Stimulated activated CD4-positive, alpha-beta T cell treated with anti-CD3 and anti-CD28 coated beads, Interleukin-4, amount 100 ng/mL, for 24 hours (primary cell): ENCODE data around the gene GPSM3.
A peak's percentile ranks its signal among the peaks of the same experiment; 100 is the strongest.
"Not testable (repeated sequence)": the region's sequence is repeated elsewhere in the genome, so short reads cannot be mapped to it uniquely, and the experiment has no call there.

Experiments used
- DNase-seq: peaks from one replicate; pipeline ENCODE4 v3.0.0-alpha.2; 2020

Gene GPSM3

DNA sequence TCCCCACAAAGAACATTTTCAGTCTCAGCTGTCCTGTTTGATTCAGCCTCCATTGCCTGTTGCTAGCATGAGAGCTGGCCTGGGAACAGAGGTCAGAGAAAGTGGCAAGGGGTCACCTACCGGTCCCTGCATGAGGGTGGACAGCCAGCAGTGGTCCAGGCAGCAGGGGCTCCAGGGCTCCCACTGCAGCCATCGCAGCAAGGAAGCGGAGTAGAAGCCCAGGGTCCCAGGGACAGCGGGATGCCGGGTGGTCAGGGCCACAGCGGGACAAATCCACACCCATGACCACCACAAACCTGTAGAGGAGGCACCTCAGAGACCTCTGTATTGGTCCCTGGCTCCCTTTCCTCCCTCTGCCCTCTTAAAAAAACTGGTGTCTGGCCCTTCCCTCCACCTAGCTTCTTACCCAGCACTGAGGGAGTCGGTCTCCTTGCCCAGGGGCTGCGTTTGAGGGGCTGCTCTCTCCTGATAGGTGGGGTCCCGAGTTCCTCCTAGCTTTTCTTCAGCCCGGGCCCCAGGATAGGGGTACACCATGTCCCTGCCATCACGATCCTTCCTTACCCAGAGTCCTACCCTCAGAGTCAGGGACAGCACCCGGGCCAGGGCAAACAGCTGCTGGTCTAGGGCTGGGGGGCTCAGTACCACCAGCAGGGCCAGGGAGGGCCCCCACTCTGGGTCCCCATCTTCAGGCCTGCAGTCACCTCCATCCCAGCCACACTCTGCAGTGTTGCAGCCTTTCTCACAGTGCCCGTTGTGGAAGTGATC is 8.4 kb upstream of the GPSM3 start:
- no peak for DNase-seq

DNA sequence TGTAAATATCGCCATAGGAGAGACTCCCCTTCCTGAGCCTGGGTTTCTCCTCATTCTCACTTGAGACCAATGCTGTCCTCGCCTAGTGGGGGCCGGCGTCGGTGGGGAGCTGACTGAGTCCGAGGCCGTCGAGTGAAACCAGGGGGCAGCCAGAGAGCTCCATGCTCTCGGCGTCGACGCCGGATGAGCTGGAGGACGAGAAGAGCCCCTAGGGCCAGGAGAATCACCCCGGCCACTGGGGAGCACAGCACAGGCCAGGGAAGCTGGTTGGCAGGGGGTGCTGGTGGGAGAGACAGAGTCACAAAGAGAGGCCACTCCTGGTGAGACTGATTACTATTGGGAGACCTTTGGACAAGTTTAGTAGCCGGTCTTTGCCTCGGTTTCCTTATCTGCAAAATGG is 6.4 kb upstream of the GPSM3 start:
- DNase-seq: no peak

DNA sequence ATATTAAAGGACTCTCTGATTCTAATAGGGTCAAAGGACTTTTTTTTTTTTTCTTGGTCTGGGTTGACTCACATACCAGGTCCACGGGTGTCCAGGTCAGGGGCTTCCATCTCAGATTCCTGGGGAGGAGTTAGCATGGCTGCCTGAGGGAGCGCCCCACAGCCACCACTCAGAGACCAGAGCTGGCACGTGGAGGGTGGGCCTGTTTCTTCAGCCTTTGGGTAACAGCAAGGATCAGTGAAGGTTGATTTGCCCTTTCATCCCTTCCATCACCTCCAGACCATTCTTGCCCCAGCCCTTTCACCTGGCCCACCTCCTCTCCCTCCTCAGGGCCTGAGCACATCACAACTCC is 5.9 kb upstream of the GPSM3 start:
- DNase-seq: no peak

DNA sequence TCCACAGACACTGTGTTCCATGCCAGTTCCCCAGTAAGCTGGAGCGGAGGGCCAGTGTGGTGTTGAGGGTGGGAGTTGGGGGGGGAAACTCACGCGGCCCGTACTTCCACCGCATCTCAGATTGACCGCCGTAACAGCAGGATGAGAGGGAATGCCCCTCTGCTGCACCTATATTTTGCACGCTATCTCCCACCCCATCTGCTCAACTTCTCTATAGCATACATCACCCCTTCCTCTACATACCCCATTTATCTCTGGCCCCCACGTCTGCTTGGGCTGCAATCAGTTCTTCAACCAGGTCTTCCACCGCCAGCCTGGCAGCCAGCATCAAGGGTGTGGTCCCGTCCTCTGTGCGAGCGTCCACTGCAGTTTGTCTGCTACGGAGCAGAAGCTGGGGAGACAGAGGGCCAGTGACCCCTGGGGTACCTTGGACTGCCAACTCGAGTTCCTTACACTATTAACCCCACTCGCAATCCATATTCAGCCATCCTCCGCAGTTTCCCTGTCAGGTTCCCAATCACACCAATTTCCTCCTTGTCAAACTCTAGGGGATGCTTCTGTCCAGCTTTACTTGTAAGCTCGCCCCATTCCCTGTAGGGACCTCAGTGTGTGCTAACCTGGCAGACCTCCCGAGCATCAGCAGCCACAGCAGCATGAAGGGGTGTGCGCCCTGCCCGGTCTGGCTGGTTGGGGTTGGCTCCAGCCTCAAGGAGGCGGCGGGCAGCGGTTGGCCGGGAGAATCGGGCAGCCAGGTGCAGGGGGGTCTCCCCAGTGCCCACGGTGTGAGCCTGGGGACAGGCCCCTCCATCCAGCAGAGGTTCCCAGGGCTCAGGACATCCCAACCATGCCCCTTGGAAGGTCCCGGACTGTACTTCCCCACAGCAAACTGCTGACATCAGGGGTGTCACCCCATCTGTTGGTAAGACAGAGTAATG is 4.5 kb upstream of the GPSM3 start:
- DNase-seq: no peak

DNA sequence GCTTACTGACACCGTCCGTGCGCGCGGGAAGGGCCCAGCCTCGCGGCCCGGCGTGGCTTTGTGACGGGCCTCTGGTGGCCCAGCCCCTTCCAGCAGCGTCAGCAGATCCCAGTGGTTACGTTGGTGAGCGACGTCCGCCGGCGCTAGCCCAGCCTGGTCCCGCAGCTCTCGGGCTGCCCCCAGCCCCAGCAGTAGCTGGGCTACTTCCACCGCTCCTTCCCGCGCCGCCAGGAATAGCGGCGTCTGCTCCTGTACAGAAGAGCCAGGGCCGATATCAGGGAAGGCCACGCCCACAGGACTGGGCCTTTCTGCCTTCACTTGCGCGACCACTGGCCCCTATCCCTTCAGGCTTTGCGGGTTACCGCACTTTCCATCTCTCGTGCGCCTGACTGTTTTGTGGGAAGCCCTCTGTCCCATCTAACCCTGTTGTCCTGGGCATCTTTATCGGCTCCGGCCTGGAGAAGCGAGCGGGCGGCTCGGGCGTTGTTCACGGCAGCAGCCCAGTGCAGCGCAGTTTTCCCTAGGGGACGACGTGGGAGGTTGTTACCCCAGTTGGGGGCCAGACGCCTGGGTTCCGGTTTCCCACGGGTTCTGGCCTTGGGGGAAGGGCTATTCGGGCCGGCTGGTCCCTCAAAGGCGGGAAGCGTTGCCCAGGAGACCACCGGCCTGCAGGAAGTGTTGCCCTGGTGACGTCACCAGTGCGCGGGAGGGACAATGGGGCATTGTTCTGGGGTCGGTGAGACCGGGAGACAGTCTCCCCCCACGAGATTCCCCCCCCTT is 3.6 kb upstream of the GPSM3 start:
- DNase-seq: peak; percentile 60

DNA sequence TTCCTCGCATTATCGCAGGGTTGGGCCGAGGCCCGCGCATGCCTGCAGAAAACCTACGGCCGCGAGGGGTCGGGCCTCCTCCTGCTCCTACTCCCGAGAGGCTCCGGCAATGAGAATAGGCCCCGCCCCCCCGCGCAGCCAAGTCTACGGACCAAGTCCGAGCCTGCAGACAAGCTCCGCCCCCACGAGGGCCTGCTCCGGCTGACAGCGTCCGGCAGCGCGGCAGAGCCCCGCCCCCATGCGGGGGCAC is 3.1 kb upstream of the GPSM3 start:
- DNase-seq: peak; percentile 100

DNA sequence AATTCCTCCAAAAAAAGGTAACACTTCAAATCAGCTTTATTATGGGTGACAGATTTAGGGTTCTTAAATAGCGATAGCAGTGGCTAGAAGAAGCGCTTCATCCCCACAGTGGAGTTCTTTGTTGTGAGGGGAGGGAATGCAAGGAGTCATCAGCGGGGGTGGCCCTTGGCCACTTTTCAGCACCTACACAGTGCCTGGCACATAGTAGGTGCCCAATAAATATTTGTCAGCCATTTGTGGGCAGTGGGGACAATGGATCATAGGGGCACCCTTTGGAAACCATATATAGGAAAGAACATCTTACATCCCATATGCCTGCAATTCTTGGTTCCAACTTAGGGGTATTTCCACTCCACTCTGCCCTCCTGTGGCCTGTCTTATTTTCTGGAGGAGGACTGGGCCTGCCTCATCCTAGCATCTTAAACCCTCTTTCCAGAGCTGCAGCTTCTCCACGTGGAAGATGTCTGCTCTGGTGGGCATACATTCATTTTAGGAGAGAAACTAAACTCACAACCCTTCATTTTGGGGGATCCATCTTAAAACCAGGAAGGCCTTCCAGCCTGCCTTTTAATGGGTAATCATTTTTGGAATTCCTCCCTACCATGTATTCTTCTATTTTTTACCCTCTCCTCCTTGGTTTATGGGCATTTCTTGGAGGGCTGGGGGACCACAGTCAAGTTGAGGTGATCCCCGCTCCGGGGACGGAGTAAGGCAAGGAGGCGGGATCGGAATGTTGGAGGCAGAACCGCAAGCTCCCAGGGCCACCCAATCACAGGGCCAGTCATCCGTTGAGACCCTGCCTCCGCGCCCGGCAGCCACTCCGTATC is 2.6 kb upstream of the GPSM3 start:
- DNase-seq: peak; percentile 36

DNA sequence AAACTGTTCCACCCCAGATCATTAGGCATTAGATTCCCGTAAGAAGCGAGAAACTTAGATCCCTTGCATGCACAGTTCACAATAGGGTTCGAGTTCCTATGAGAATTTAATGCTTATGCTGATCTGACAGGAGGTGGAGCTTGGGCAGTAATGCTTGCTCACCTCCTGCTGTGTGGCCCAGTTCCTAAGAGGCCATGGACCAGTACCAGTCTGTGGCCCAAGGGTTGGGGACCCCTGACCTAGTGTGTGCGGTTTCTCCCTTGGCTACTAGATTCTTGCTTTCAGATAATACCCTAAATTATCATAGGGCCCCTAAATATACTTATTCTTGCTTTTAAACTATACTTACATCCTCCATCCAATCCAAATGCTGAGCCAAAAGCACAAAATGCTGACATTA is 1.9 kb upstream of the GPSM3 start:
- DNase-seq: no peak

DNA sequence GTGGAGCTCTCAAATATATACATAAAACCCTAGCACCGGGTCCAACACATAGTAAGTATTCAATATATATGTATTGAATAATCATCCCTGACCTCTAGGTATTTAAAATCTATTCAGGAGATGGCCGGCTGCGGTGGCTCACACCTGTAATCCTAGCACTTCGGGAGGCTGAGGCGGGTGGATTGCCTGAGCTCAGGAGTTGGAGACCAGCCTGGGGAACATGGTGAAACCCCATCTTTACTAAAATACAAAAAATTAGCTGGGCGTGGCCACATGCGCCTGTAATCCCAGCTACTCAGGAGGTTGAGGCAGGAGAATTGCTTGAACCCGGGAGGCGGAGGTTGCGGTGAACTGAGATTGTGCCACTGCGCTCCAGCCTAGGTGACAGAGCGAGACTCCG is 653 bp upstream of the GPSM3 start:
- not testable (repeated sequence) for DNase-seq

DNA sequence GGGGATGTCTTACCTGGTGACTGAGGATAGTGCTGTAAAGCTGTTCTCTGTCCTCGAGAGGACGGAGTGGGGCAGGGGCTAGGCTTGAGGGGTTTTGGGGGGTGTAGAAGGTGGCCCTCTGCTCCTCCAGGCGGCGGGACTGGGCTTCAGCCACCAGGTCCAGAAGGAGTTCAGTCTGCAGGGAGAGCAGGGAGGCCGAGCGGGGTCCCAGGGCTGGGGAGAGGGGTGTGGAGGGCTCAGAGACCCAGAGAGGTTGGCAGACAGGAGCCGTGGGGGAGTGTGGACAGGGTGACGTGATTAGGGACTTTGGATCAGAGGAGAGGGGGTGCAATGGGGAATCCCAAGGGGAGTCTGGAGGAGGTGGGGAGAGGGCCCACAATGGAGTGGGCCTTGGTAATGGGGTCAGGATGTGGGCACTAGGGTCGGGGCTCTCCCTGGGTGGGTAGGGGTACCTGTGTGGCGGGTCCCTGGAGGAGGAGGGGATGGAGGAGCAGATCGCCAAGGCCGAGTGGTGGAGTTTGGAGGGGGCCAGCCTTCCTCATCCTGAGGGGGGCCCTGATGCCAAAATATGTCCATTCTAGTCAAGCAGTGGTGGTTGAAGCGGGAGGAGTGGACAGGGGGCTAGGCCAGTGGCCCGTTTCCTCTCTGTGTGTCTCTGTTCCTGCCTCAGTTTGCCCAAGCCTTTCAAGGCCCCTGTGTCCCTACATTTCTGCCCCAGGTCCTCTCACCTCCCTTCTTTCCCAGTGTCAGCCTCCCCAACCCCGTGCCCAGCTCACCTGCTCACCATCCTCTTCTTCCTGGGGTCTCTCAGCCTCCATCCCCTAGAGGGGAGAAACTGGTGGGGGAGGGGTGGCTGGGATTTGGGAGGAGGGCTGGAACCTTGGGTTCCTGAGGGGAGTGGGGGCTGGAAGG is 491 bp downstream of the GPSM3 start:
- DNase-seq: peak; percentile 13

DNA sequence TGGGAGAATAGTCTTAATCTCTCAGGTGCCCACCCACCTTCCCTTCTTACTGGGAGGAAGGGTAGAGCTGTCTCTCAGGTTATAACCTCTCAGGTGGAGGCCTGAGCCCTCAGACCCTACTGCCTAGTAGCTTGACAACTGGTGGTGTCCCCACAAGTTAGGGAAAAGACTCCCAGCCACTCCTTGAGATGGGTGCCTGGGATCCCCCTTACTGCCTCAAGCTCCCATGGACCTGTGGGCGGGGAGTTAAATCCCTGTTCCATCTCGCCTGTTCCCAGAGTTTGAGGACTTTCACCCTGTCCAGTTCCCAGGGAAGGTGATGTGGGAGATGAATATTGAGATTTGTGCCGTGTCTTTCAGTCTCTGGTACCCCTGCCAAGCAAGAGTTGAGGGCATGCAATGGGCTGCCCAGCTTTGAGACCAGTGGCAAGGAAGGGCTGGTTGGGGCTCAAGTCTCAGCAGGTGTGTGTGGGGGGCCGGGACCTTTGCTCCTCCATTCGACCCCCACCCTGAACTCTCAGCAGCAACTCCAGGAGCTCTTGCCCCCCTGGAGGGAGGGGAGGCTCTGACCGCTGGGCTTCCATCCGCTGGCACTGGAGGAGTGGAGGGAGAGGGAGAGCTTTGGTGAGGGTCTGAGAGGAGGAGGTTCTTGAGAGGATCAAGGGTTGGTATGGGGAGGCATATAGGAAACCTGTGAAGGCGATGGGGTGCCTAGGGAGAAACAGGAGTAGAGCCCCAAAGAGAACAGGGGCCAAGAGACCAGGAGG is 1.3 kb downstream of the GPSM3 start:
- no peak for DNase-seq

DNA sequence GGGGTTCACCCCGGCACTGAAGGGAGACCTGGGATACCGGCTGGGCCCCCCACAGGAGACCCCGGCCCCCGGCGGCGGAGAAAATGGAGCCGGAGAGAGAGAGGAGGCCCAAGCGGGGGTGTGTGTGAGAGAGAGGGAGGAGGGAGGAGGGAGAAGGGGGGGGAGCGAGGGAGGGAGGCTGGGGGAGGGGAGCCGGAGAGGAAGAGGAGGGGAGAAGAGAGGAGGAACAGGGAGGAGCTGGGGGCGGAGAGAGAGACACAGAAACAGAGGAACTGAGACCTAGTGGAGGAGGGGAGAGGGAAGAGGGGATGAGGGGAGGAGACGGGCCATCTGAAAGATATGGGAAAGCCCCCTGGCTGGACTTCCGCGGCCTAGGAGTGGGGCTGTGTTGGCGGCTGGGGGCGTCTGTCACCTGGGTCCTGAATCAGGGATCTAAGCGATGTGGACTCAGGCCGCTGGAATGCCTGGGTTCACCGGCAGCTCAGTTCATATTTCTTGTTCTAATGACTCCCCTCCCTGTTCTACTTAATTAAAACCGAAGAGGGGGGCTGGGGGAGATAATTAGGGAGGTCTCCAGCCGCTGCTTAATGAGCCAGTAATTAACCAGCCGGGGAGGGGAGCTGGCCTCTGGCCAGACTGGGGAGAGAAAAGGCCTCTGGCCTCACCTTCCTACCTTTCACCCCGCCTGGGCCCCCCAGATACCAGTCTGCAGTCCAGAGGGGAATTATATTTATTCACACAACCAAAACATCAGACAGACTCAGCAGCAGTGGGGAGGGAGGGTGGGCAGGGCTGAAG is 2.2 kb downstream of the GPSM3 start, which contains the start of gene PBX2:
PBX2 (minus strand) TSS at position 149 of the 798 bp plus-strand sequence. CDS start 287 bp downstream, outside the sequence.
- DNase-seq: peak; percentile 84

DNA sequence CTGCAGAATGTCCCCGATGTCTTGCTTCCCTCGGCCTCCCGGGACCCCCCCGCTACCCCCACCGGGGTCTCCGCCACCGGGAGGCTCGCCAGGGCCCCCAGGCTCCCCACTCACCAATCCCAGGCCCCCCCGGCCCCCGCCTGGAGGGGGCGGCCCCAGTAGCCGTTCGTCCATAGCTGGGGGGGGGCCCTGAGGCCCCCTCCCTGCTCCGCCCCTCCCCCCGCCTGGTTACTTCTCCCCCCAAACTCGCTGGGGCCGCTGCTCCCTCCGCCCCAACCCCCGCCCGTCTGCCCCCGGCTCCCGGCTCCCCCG is 2.7 kb downstream of the GPSM3 start:
- DNase-seq: no peak

DNA sequence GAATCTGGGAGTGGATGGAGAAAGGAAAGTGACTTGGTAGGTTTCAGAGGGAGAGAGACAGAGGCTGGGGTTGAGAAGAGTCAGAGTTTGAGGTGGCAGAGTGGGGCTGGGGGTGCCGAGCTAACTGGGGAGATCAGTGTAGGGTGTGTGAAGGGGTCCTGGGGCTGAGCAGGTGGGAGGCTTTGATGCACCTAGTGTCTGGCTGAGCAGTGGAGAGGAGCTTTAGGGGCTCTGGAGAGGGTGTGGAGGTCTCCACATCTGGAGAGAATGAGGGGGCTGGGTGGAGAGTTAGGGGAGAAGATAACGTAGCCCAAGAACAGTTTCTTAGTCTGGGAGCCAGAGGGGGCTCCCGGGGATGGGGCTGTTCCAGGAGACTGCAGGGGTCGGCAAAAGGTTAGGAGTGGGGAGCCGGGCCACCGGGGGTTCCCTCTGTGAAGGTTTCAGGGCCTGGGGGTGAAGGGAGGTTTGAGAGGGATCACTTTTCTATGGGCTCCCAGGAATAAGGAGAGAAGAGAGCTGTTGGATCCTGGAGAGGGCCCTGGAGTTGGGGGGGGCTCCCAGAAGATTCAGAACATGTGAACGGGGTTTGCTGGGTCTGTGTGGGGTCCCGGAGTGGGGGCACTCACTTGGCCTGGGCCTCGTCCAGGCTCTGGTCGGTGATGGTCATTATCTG is 3.2 kb downstream of the GPSM3 start:
- no peak for DNase-seq

DNA sequence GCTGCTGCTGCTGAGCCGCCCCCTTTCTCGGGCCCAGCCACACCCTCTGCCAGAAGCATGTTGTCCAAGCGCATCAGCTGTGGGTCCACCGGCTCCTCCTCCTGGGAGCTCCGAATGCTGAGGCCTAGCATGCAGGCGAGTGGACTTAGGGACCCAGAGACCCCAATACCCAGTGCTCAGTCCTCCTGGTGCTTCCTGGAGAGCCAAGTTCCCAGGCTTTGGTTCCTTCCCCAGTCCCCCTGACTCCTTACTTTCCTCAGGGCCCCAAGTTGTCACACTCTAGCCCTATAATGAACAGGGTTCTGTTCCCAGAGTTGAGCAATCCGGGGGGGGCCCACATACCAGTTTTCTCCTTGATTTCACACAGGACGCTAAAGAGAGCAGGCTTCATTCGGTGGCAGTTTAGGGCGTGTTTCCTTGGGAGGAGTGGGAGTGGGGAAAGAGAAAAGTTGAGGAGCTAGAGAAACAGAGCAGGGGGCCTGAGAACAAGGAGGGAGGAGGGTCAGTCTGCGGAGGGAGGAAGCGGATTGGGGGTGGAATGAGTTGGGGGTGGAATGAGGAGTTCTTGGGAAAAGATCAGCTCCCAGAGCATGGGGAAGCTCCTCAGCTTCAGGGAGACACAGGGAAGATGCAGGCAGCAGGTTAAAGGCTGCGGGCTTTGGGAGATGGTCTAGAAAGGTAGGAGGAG is 3.9 kb downstream of the GPSM3 start:
- DNase-seq: no peak

DNA sequence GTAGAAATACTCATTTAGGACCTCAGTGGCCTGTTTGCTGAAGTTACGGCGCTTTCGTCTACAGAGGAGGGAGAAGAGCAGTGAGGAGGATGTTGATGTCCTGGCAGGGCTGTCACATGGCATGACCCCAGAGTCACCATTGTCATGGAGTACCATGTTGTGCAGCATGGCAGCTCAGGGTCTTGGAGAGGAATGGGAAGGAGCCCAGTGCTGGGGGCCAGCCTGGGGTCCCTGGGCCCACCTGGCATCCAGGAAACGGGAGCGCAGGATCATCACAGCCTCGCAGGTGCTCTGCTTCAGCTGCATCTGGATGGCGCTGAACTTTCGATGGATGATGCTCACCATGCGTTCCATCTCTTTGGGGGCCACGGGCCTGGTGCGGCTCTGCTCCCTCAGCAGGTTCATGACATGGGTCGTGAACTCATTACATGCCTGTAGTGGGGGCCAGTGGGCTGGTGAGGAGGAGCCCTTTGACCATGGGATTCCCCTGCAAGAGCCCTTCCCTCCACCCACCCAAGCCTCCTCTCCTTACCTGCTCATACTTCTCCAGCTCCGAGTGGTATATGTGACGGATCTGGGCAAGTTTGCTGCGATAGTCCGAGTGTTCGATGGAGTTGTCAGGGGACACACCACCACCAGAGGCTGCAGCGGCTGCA is 4.6 kb downstream of the GPSM3 start:
- not testable (repeated sequence) for DNase-seq

DNA sequence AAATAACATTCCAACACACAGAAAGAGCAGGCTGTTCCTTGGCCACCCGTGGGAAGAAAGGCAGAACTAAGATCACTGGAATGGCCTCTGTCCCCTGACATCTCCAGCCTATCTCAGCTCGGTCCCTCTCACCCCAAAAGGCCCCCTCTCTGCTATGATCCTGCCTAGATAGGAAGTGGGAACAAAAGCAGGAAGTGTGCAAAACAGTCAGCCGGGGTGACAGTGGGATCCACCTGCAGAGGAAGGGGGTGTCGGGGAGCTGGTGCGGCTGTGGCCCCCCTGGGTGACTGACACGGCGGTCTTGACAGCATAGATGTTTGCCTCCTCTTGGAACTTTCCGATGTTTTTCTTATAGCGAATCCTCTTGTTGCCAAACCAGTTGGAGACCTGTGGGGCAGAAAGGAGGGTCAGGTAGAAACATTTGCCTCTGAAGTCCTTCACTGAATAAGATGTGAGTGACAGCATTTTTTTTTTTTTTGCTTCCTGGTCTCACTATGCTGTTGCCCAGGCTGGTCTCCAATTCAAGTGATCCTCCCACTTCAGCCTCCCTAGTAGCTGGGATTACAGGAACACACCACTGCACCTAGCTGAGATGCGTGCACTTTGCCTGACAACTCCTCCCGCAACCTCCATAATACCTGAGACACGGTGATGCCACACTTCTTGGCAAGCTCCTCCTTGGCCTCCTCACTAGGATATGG is 5.3 kb downstream of the GPSM3 start:
- DNase-seq: no peak
